ENCODE measurements around the gene PDE10A. TPM values are rescaled to one million over a fixed set of nuclear protein-coding genes. Genes with fewer than 3 reads are reported as not detected.

PDE10A gene
- total and polyA plus RNA-seq, 9 of the 15 experiments (the other 6 are each of a cell fraction or from before 2014, with no cell fraction given): 0.04 TPM; not detected in 8

DNA sequence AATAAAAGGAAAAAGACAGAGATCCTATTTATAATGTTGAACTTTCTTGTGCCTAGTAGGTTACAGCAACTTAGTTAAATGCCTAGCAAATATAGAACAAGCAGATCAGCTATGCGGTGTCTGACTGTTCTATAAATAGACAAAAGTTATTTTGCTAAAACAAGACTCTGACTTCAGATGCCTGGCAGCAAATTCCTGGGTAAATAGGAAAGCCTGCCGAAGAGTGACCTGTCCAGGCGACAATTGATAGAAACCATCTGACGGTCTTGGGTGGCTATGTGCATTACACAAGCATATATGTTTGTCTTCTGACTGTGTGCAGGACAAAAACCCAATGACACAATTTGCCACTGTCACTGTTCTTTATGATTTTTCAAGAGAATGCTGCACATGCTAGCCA is 38.0 kb upstream of the PDE10A start:
- DNase-seq (ENCODE audit: extremely low read depth in 1 of 4, low spot score in 3 of 4): no peak

More for the DNA sequence above, 38.0 kb upstream of the PDE10A start:
- Histone ChIP-seq H2AFZ (ENCODE audit: low read depth, low read length) (no peak overlapping the region), H3K4me3 (no peak overlapping the region), H4K20me1 (replicated peaks; ENCODE audit: control insufficient read depth, insufficient read depth, low read length) (no peaks in the 10 kb centered on the region), H3K79me2 (ENCODE audit: control insufficient read depth, insufficient read depth, low read length) (no peaks in the 10 kb centered on the region), H3K27ac (ENCODE audit: extremely low read depth, low read depth, low read length) (no peak overlapping the region), H3K9me3 (replicated peaks; ENCODE audit: control insufficient read depth, insufficient read depth, low read depth, low read length) (no peaks in the 10 kb centered on the region), H3K27me3 (ENCODE audit: control insufficient read depth in 2 of 2, insufficient read depth in 2 of 2, low read length in 2 of 2) (peaks cover 0 to 13% of the 10 kb centered on the region in 2 experiments; a peak in 3 of 5 replicates), H3K9ac (ENCODE audit: insufficient read depth in 1 of 2, low read depth in 2 of 2, low read length in 2 of 2) (no peak overlapping the region), H3K4me2 (ENCODE audit: insufficient read depth, low read length) (no peak overlapping the region), H3K9me1 (ENCODE audit: control insufficient read depth, insufficient read depth, low read length) (no peaks in the 10 kb centered on the region), H3K4me1 (replicated peaks in 1 of 2; ENCODE audit: control insufficient read depth in 2 of 2, insufficient read depth in 2 of 2, low read length in 2 of 2) (no peaks in the 10 kb centered on the region), H3K36me3 (ENCODE audit: control insufficient read depth, insufficient read depth, low read length) (no peaks in the 10 kb centered on the region)
- TF ChIP-seq EHMT2 (IDR thresholded peaks at IDR 0.05) (no peak), CC2D1A (IDR thresholded peaks at IDR 0.05) (no peak), MYNN (IDR thresholded peaks at IDR 0.05) (no peak), MYNN (CRISPR knock-in tag; IDR thresholded peaks at IDR 0.05) (no peak), NEUROD1 (IDR thresholded peaks at IDR 0.05; ENCODE audit: borderline replicate concordance, low read depth, low read length, partially characterized antibody) (no peak), NUFIP1 (IDR thresholded peaks at IDR 0.05; ENCODE audit: partially characterized antibody) (no peak), THRAP3 (IDR thresholded peaks at IDR 0.05; ENCODE audit: borderline replicate concordance) (no peak), STAG1 (CRISPR knock-in tag; IDR thresholded peaks at IDR 0.05; ENCODE audit: borderline replicate concordance) (no peak), ZNF445 (CRISPR knock-in tag; IDR thresholded peaks at IDR 0.05; ENCODE audit: low read depth) (no peak), MYBL2 (IDR thresholded peaks at IDR 0.05; ENCODE audit: low read depth) (no peak), MYBL2 (CRISPR knock-in tag; IDR thresholded peaks at IDR 0.05; ENCODE audit: borderline replicate concordance) (no peak), SMAD3 (CRISPR knock-in tag; conservative IDR thresholded peaks at IDR 0.05) (no peak), ETS2 (tag; IDR thresholded peaks at IDR 0.05; ENCODE audit: borderline replicate concordance, poor library complexity, severe bottlenecking) (no peak)
- TF ChIP-seq, protein P1, sequence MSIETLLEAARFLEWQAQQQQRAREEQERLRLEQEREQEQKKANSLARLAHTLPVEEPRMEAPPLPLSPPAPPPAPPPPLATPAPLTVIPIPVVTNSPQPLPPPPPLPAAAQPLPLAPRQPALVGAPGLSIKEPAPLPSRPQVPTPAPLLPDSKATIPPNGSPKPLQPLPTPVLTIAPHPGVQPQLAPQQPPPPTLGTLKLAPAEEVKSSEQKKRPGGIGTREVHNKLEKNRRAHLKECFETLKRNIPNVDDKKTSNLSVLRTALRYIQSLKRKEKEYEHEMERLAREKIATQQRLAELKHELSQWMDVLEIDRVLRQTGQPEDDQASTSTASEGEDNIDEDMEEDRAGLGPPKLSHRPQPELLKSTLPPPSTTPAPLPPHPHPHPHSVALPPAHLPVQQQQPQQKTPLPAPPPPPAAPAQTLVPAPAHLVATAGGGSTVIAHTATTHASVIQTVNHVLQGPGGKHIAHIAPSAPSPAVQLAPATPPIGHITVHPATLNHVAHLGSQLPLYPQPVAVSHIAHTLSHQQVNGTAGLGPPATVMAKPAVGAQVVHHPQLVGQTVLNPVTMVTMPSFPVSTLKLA (conservative IDR thresholded peaks at IDR 0.05): no peak
- TF ChIP-seq, protein P2, sequence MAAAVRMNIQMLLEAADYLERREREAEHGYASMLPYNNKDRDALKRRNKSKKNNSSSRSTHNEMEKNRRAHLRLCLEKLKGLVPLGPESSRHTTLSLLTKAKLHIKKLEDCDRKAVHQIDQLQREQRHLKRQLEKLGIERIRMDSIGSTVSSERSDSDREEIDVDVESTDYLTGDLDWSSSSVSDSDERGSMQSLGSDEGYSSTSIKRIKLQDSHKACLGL (CRISPR knock-in tag; IDR thresholded peaks at IDR 0.05; ENCODE audit: borderline replicate concordance, poor library complexity, severe bottlenecking): no peak
- TF ChIP-seq, protein P3, sequence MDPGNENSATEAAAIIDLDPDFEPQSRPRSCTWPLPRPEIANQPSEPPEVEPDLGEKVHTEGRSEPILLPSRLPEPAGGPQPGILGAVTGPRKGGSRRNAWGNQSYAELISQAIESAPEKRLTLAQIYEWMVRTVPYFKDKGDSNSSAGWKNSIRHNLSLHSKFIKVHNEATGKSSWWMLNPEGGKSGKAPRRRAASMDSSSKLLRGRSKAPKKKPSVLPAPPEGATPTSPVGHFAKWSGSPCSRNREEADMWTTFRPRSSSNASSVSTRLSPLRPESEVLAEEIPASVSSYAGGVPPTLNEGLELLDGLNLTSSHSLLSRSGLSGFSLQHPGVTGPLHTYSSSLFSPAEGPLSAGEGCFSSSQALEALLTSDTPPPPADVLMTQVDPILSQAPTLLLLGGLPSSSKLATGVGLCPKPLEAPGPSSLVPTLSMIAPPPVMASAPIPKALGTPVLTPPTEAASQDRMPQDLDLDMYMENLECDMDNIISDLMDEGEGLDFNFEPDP (CRISPR knock-in tag; IDR thresholded peaks at IDR 0.05): no peak
- CTCF ChIA-PET (ENCODE audit: low intra/inter-chr PET ratio): no interaction called here
- BruUV-seq (replicated peaks): no TSS peak
- intact Hi-C loops (cut with micrococcal nuclease) (no loop called here), in situ Hi-C loops (cut with MboI) (no loop called here)
- WGBS (ENCODE audit: insufficient coverage, low coverage, missing lambda C conversion rate): under 1% methylated on average over 4 of the region's 4 CpGs
- ATAC-seq (no peak), FAIRE-seq (no peak)
- POLR2A ChIA-PET: no interaction called here
